Right lobe of liver (tissue), 6 donors: ENCODE data around the gene COL21A1. TPM values are rescaled to one million over a fixed set of nuclear protein-coding genes. Genes with fewer than 3 reads are reported as not detected.

ENCODE experiments used
- ATAC-seq, 4 donors: fragments of 200-7000 bp; cut with Tn5 transposase; one replicate each; pipeline ENCODE4 v1.9.1; 2020; ENCODE audit warnings: mild to moderate bottlenecking in 4 of 4, moderate library complexity in 4 of 4
- DNase-seq, 3 donors: peaks; one replicate each; pipeline ENCODE4 v3.0.0-alpha.2; 2020
- H3K27ac ChIP-seq, 3 donors: fragments of 200-600 bp; one replicate each; pipeline ENCODE4 v1.8.0; 2022
- H3K27me3 ChIP-seq, 2 donors: fragments of 200-600 bp; one replicate each; pipeline ENCODE4 v1.8.0; 2022
- H3K36me3 ChIP-seq, 4 donors: fragments of 200-600 bp; sonication (generic) in 1 of 4; one replicate each; pipeline versions ENCODE4 v1.5.1 to v1.8.0; 2017 to 2022; ENCODE audit warnings: control low read depth in 1 of 4
- H3K4me1 ChIP-seq, 4 donors: fragments of 200-600 bp; sonication (generic) in 1 of 4; one replicate each; pipeline versions ENCODE4 v1.5.1 to v1.8.0; 2017 to 2022; ENCODE audit warnings: control low read depth in 1 of 4
- H3K4me3 ChIP-seq, 3 donors: fragments of 200-600 bp; one replicate each; pipeline ENCODE4 v1.8.0; 2022
- H3K9me3 ChIP-seq, 4 donors: fragments of 200-600 bp; sonication (generic) in 1 of 4; one replicate each; pipeline versions ENCODE4 v1.5.1 to v1.8.0; 2017 to 2022; ENCODE audit warnings: control low read depth in 1 of 4
- CTCF ChIP-seq, 4 donors: fragments of 200-600 bp in 3 of 4; fragments of 450-650 bp in 1 of 4; IDR thresholded peaks; one replicate each; pipeline versions ENCODE4 v1.5.1 to v1.8.0; 2016 to 2022; ENCODE audit warnings: antibody characterized with exemption in 4 of 4, mild to moderate bottlenecking in 2 of 4
- POLR2A ChIP-seq: fragments of 450-650 bp; IDR thresholded peaks from one replicate; pipeline ENCODE4 v1.6.1; 2017; ENCODE audit warnings: antibody characterized with exemption, mild to moderate bottlenecking
- WGBS: methylation state at CpG from one replicate; pipeline ENCODE4 v1.1.6; 2018; ENCODE audit warnings: low coverage, low lambda C conversion rate; ENCODE audit not compliant: insufficient coverage; ENCODE audit errors: missing lambda C conversion rate; 5-methylcytosine and 5-hydroxymethylcytosine counted together
- intact Hi-C, 2 donors: fragments of 100-400 bp; cut with DNase I; formaldehyde crosslinking; loops; one replicate each; pipeline versions ENCODE4 v1.11.2 to v1.14.1; 2022
- total RNA-seq, 6 experiments: library from RNA; depleted of rRNA in 2 of 6; stranded (reverse); fragments of >200 nt in 2 of 6; fragmentation: NEBNext Ultra II Directional in 3 of 6; extraction: Animal tissue kit (Norgen Biotek cat#: 25700) in 3 of 6; gene quantifications; one replicate each; pipeline versions ENCODE4 v1.1.0 to v1.2.4, GENCODE V29; 2016 to 2023
- donor health status: DM: no; HTN: yes; CAD: no.
- donor health status: DM: no; HTN: no; CAD: no.
- donor health status: DM: no; HTN: no; CAD: no.
- donor health status: DM: no; HTN: yes; CAD: no.
- donor health status: DM: no; HTN: yes; CAD: no.

COL21A1 gene
- total RNA-seq, 6 experiments from 2014 or later, result 0.11 to 0.73 (median 0.50) TPM

DNA sequence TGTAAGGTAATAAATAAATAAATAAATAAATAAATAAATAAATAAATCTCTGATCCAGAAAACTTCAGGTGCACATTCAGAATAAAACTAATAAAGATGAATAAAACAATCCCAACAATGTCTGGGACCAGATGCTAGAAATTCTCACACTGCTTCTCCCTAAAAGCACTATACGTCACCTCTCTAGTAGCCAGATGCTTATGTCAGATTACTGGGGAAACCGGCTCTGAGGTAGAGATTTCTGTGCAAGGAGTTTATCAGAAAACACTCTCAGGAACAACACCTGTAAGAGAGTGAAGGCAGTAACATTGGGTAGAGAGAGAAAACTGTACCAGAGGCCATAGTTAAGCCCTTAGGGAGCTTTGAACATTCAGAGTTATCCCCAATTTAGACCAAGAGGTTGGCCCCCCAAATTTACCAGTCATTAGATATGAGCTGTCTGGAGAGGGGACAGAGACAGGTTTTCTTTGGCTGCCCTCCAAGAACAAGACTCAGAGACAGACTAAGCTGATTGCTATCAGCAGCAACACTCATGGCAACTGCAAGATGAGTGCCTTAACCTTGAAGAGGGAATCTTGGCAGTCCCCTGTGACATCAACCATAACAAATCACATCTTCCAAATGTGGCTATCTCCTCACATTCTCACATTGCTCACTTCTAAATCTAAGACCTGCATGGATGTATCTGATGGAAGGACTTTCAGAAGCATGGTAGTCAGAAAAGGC, 220.8 kb downstream of the COL21A1 start:
- DNase-seq (no peak), ATAC-seq (no peak)
- Histone ChIP-seq H3K36me3 (no peaks in the 10 kb centered on the region), H3K27ac (no peak overlapping the region), H3K4me1 (no peaks in the 10 kb centered on the region), H3K9me3 (no peaks in the 10 kb centered on the region), H3K27me3 (no peaks in the 10 kb centered on the region), H3K4me3 (no peak overlapping the region)
- whole genome bisulfite sequencing, result 84% methylated on average over 2 of the region's 2 CpGs
- intact Hi-C loops, result no loop called here
- TF ChIP-seq POLR2A, result no peak
- TF ChIP-seq CTCF (IDR thresholded peaks at IDR 0.05), result no peak

DNA sequence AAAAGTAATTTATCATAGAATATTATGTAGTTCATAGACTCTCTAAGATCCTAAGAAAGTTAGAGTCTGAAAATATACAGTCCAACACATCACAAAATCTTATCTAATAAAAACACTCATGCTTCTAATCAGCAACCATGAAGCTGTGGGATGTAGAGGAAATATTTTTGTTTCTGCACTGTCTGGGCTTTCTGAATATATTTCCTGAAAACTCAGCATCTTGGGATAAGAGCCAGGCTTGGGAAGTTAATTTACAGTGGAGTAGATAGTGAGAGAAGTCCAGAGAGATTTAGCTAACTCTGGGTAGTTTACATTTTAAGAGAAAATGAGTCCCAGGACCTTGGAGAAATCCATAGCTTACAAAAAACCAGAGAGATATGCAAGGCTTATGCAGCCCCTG, 221.6 kb downstream of the COL21A1 start:
- TF ChIP-seq POLR2A (no peak), CTCF (IDR thresholded peaks at IDR 0.05) (no peak)
- ATAC-seq (peak; percentile 38 to 82 (median 70)), DNase-seq (no peak)
- H3K9me3 ChIP-seq, result no peaks in the 10 kb centered on the region
- no peaks in the 10 kb centered on the region for H3K4me1 ChIP-seq
- no peak overlapping the region for H3K27ac ChIP-seq
- intact Hi-C loops, result no loop called here
- H3K4me3 ChIP-seq, result no peak overlapping the region
- no peaks in the 10 kb centered on the region for H3K27me3 ChIP-seq
- no peaks in the 10 kb centered on the region for H3K36me3 ChIP-seq

DNA sequence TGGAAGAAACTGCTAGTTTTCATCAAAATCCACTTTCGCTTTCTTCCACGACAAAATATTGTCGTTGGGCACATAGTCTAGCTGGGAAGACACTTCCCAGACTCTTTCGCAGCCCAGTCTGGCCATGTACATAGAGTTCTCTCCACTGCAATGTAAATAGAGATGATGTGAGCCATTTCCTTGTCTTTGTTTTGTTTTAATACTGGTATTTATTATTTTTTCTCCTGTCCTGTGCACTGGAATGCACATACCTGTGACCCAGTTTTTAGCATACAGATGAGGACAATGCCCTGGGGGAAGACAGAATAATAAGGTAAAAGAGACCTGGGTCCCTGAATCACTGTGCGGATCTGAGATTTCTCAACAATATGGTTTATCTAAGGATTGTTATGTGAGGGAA, 222.4 kb downstream of the COL21A1 start:
- intact Hi-C loops, result no loop called here
- Histone ChIP-seq H3K9me3 (no peaks in the 10 kb centered on the region), H3K27me3 (no peaks in the 10 kb centered on the region), H3K4me3 (no peak overlapping the region), H3K36me3 (no peaks in the 10 kb centered on the region), H3K27ac (no peak overlapping the region), H3K4me1 (no peaks in the 10 kb centered on the region)
- DNase-seq, result no peak
- ATAC-seq, result peak in 2 of 4 donors; percentile 25 to 51
- WGBS, result 50% methylated on average over 5 of the region's 5 CpGs
- no peak for TF ChIP-seq POLR2A
- TF ChIP-seq CTCF (IDR thresholded peaks at IDR 0.05), result no peak

DNA sequence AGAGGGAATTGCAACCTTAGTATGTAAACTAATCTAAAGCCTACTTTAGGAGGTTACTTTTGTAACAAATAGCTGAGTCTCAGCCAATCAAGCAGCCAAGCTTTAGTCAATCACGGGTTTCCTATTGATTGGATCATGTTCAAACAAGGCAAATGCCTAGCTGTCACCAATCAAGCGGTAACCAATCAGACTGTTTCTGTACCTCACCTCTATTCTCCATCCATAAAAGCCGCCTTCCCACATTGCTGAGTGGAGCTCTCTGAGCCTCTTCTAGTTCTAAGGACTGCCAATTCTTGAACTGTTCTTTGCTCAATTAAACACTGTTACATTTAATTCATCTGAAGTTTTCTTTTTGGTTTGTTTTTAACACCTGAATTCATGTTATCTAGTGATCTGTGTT, 223.6 kb downstream of the COL21A1 start:
- Histone ChIP-seq H3K27ac (no peak overlapping the region), H3K27me3 (no peaks in the 10 kb centered on the region), H3K4me1 (no peaks in the 10 kb centered on the region), H3K4me3 (no peak overlapping the region), H3K36me3 (no peaks in the 10 kb centered on the region), H3K9me3 (no peaks in the 10 kb centered on the region)
- TF ChIP-seq POLR2A, result no peak
- no peak for TF ChIP-seq CTCF (IDR thresholded peaks at IDR 0.05)
- no peak for ATAC-seq
- intact Hi-C loops, result no loop called here
- no peak for DNase-seq
- WGBS, result 23% methylated on average over 2 of the region's 3 CpGs

DNA sequence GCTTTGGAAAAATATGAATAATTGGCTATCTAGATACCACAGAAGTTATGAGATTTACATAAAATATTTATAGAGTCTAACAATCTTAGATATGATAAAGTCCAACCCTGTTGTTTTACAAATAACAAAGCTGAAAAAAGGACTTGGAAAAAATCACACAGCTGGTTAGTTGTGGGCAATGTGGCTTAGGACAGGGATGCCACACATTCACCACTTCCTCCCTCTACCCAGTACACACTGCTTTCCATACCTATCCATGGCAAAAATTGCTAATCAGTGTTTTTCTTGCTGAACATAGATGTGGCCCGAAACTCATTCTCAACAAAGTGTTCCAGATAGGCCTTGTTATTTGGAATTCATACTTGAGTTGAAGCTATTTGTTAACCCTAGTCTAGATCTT, 224.7 kb downstream of the COL21A1 start:
- Histone ChIP-seq H3K36me3 (no peaks in the 10 kb centered on the region), H3K9me3 (no peaks in the 10 kb centered on the region), H3K27me3 (no peaks in the 10 kb centered on the region), H3K27ac (no peak overlapping the region), H3K4me3 (no peak overlapping the region), H3K4me1 (no peaks in the 10 kb centered on the region)
- TF ChIP-seq POLR2A (no peak), CTCF (IDR thresholded peaks at IDR 0.05) (no peak)
- 58% methylated on average over 1 of the region's 1 CpG for WGBS
- intact Hi-C loops, result no loop called here
- ATAC-seq (no peak), DNase-seq (no peak)
